Suppressor macrophage treated with lipopolysaccharide for 1 hour (primary cell): ENCODE measurements around the gene RNU6-9.

ENCODE experiments used
- DNase-seq, 3 donors: peaks; one replicate each; pipeline ENCODE4 v3.0.0-alpha.2; 2020 to 2022

RNU6-9 gene

DNA sequence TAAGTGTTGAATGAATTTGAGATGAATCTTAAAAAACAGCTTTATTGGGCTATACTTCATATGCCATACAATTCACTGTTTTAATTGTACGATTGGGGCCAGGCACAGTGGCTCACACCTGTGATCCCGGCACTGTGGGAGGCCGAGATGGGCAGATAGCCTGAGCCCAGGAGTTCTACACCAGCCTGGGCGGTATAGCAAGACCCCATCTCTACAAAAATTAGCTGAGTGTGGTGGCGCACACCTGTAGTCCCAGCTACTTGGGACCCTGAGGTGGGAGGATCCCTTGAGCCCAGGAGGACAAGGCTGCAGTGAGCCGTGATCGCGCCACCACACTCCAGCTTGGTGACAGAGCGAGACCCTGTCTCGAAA, 42.9 kb downstream of the RNU6-9 start:
- DNase-seq, result no peak

DNA sequence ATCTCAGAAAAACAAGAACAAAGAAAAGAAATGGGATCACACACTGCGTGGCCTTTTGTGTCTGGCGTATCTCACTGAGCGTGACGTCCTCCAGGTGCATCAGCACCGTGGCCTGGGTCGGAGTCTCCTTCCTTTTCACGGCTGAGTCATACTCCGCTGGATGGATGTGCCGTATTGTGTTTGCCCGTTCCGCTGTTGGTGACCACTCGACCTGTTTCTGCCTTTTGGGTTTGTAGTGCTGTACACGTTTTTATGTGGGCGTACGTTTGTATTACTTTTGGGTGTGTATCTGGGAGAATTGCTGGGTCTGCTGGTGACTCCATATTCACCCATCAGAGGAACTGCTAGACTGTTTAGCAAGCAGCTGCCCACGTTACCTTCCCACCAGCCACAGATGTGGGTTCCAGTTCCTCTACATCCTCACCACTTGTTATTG, 44.0 kb downstream of the RNU6-9 start:
- peak; percentile 82 to 90 (median 87) for DNase-seq

DNA sequence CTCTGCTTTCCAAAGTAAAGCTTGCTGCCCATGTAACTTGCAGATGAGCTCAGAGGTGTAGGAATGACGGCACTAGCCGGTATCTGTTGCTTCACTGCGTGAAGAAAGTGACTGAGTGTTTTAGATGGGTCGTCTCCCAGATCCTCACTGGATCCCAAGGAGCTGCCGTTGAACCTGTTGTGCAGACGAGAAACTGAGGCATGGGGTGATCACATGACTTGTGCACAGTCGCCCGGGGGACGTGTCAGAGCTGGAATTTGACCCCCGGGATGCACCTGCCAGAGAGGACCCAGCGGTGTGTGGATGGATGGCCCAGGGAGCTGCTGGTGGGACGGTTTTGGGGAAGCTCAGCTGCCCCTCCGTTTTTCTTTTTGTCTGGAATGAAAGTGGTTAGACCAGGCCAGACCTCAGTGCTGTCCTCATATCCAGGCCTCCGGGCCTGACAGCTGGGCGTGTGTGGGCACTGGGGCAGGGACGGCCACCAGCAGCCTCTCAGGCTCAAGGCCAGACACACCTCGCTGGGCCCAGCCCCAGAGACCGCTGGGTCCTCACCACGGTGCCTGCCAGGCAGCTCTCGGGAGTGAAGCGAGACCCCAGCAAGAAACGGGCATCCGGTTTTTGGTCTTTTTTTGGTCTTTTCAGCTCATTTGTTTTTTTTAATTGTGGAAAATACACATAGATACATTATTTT, 45.1 kb downstream of the RNU6-9 start:
- no peak for DNase-seq

DNA sequence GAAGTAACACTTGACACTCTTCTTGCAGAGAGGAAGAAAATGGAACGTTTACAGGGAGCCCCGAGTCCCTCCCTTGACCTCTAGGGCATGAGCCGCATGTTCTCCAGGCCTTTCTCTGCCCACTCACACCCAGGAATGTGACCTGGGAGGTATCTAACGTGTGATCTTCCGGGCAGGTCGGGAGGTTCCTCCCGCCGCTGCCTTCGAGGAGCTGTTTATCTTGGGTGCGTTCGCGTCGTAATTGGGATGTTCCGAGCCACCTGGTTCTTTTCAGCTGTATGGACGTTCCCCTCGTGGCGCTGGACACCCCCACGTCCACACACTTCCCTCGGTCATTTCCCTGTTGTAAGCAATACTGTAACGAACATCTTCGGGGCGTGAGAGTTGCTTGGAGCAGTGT, 46.2 kb downstream of the RNU6-9 start:
- DNase-seq, result no peak

DNA sequence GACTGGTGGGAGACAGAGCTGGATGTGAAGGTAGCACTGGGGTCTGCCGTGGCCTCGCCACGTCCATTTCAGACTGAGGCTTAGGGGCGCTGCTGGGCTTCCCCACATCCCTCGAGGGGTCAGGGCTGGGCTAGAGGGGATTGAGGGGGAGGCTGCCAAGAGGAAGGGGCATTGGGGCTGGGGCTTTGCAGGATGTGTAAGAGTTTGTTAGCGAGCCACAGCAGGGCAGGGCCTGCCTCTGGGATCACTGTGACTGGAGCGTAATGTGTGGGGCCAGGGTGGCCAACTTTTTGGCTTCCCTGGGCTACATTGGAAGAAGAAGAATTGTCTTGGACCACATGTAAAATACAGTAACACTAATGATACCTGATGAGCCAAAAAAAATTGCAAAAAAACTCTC, 46.6 kb downstream of the RNU6-9 start:
- no peak for DNase-seq

DNA sequence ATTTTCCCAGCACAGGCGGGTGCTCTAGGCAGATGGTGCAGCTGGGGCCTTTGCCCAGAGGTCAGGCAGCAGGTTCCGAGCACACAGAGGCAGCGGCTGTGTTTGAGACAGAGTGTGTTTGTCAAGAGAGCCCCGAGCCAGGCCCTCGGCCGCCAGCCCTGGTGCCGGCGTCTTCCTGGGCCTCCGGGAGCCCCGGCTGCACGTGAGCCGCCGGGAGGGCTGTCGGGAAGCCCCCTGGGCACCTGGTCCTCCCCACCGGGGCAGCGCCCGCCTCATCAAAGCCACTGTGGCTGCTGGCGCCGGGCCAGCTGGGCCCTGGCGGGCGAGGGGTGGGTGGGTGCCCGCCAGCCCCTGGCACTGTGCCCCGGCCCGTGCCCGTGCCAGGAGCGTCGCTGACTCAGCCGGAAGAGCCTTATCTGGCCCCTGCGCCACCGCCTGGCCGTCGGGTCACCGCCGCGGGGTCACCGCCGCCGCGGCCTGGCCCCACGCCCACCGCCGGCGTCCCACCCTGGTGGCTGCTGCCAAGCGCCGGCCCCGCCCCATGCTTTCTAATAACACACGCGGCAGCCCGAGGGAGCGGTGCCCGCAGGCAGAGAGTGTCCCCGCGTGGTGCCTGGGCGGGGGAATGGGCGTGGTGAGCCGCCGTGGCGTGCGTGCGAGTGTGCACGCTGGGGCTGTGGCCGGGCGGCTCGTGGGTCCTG, 47.5 kb downstream of the RNU6-9 start:
- DNase-seq, result peak; percentile 61 to 78 (median 64)

DNA sequence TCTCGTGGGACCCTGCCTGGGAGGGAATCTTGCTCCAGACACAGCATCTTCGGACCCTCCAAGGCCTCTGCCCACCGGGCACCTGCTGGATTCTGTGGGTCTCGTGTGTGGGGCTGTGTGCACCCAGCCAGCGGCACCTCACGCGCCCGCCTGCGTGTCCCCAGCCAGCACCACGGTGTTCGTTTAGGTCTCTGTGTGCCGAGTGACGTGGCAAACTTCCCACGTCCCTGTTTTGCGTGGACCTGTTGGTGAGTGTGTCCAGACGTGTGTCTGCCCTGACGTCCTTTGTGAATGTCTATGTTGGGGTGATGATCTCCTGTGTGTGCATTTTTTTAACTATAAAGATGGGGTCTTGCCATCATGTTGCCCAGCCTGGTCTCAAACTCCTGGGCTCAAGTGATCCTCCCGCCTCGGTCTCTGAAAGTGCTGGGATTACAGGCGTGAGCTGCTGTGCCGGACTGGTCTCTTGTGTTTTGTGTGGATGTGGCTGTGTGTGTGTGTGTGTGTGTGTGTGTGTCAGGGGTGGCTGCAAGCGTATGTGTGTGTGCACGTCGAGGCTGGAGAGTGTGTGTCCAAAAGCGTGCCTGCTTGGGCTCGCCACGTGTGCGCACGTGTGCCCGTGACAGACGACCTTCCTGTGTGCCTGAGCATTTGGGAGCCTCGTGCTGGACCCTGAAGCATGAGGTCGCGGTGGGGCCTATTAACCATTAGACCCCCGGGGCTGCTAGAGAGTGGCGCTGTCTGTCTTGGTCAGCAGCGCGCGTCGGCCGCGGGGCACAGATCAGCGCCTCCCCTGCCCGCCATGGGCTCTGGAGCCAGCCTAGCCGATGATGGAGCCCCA, 48.2 kb downstream of the RNU6-9 start:
- no peak for DNase-seq

DNA sequence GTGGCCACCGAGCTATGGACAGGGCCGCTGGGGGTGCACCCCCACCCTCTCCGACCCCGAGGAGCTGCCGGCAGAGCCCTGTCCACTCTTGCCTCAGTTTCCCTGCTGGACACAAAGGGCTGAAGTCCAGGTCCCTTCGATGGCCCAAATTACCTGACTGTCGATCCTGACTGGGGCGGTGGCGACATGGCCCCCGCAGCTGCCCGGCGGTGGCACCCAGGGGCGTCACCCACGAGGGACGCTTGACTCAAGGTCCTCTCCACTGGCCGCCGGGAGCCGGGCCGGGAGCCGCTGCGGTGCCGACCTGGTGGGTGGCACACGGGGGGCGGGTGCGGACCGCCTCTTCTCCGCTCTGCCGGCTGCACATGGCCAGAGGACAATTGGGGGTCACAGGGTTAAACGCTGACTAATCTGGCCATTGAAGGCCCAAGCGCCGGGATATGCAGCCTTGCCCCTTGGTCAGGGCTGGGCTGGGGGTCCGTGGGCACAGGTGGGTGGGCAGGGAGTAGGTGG, 48.9 kb downstream of the RNU6-9 start:
- DNase-seq, result no peak
